ENCODE data around the gene ADAM23.

The ADAM23 gene

GRCh38 chr2:206443735-206444527, 599 bp downstream of the ADAM23 start:
- DNase-seq = peak; percentile 21

DNA sequence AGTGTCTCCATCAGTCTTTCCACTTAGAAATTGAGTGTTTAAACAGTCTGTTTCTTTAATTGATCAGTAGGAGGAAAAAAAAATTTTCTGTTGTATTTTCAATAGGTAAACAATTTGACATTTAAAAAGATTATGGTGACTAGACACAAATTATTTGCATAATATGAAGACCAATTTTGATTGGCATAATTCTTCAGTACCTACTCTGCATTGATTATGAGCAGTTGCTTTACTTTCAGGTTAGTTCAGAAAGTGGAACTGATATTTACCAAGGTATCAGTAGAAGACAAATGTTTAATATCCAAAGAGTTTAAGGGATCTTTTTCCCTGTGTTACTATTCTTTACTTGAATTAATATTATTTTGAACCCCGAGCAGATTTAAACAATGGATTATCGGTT, 2.6 kb downstream of the ADAM23 start:
- no peak for DNase-seq

- no peak for DNase-seq
These were observed 8.9 kb downstream of the ADAM23 start for GRCh38 chr2:206452242-206452641.

DNA sequence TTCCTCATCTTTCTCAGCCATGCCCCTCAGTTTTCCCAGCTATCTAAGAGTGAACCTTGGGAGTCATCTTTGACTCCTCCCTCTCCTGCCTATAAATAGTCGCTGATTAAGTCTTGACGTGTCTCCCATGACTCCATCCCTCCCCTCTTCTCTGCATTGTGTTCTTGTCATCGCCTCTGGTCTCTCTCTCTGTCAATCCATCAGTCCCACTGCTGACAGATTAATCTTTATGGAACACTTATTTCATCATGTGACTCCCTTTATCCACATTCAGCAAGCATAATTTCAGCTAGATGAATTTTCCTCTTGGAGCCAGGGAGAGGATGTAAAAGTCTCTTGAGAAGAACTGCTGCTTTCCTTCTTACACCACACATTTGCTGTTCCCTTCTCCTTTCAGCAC, 9.4 kb downstream of the ADAM23 start:
- DNase-seq = no peak

- no peak for DNase-seq
These were observed 12.9 kb downstream of the ADAM23 start for GRCh38 chr2:206456078-206456754.

- no peak for DNase-seq
These were observed 13.9 kb downstream of the ADAM23 start for GRCh38 chr2:206457188-206457634.

DNA sequence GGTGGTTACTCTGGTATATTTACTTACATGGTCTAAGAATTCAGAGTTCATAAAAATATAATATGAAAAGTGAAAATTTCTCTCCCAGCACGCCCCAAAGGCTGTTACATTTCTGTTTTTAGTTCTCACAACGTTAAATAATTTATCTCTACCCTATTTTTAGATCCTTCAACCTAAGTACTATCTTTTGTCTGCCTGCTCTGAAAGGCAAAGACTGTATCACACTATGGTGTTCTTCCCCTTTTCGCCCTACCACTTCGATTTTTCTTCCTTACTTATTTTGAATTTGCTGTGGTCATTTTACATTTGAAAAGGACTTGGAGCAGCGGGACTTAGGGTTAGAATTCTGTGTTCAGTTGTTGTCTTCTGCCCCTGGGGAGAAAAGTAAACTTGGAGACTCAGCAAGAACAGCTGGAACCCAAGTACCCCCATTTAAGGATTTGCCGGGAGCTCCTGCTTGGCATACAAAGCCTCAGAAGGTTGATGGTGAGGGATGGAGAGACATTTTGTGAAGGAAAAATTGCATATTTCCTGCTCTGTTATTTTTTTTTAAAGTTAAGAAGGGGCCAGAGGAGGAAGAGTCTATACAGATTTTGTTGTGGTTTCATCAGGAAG, 19.0 kb downstream of the ADAM23 start:
- no peak for DNase-seq

DNA sequence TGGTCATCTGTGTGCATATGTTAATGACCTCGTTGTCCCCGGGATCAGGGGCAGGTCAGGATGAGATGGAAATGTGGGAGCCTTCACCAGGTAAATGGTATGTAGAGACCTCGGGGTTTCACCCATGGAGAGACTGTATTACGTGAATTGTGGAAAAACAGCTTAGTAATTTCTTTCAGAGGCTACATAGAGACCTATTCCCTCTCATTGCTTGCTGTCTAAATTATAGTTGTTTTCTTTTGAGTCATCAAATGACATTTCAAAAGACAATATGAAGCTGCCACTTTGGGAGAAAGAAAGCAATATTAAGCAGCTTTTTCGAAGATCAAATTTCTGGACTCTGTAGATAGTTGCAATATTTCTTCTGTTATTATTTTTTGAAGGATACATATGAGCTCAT, 20.4 kb downstream of the ADAM23 start:
- no peak for DNase-seq

- DNase-seq = no peak
These were observed 21.3 kb downstream of the ADAM23 start for GRCh38 chr2:206464597-206464996.

GRCh38 chr2:206471524-206472062, 28.3 kb downstream of the ADAM23 start:
- DNase-seq = no peak

GRCh38 chr2:206472094-206472493, 28.8 kb downstream of the ADAM23 start:
- no peak for DNase-seq

DNA sequence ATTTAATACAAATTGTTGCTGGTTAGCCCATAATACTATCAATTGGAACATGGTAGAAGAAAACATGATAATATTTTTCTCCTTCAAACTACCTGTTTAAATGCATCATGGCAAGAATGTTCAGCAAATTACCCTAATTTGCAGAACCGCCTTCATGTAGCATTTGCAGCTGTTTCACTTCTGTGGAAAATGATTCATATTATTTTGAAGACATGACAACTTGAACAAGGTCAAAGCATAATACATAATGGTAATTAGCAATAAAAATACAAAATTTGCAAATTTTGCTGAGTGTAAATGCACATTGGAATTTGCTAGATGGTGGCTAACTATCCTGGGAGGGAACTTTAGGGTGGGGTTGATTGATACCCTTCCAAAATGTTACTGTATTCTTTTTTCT, 30.8 kb downstream of the ADAM23 start:
- DNase-seq = no peak

DNA sequence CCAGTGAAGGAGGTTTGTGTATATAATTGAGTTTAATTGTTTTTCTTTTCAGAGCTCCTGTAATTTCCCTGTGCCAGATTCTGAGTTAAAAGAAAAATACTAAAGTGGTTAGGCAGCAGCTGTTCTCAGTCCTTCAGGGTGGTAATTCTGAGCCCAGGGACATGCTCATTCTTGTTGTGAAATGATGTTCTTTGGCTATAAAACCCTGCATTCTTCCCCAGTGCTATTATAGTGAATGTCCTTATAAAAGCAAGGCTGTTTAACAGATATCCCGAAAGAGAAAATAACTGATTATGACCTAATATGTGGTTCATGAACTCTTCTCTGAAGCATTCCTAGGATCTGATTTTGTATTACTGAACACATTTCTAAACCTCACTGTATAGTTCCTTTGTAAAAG, 34.0 kb downstream of the ADAM23 start:
- DNase-seq = no peak

DNA sequence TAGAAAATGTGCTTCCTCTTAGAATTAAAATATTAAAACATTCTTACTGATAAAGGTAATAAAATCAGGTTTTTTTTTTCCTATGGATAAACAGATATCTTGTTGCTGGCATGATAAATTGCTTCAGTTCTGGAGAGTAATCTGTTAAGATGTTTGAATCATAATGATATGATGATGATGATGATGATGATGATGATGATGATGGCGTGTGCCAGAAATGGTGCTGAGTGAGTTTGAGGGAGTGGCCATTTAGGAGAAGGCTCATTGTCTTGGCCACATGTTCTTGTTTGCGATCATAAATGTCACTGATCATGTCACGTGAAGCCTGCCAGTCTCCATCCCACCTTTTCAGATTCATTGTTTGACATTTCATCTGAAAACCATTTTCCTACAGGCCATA, 35.0 kb downstream of the ADAM23 start:
- no peak for DNase-seq

DNA sequence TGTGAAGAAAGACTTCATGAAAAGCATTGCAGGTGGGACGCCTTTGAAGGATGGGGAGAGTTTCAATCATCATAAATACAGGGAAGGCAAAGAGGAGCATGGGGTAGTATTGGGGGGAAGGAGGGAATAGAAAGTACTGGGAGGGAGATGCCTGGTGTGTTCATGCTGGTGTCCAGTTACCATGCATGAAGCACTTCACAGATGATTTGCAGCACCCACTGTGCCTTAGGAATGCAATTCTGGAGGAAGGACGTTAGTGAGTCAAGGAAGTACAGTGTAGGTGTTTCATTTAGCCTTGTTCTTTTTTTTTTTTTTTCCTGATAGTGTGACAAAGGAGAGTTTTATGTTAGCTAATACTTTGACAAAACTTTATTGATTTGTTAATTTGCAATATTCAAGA, 36.8 kb downstream of the ADAM23 start:
- DNase-seq = no peak

- DNase-seq = no peak
These were observed 37.3 kb downstream of the ADAM23 start for GRCh38 chr2:206480620-206481019.

GRCh38 chr2:206481056-206481455, 37.7 kb downstream of the ADAM23 start:
- no peak for DNase-seq

DNA sequence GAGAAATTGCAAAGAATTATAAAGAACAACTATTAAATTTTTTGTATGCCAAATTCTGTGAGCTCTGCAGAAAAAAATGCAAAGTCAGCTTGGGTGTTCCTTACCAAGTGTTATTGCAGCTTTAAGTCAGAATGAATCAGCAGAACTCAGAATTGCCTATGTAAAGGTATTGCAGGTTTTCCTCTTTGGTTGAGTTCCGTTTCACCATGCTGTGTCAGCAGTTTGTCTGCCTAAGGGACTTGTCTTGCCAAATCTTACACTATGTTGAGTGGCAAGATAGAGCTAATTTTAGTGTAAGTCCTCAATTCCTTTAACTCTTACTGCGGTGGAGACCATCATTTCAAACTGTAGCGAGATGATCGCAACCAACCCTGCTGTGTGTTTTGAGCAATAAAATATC, 38.8 kb downstream of the ADAM23 start:
- no peak for DNase-seq

- no peak for DNase-seq
These were observed 39.3 kb downstream of the ADAM23 start for GRCh38 chr2:206482633-206483032.

GRCh38 chr2:206488053-206488452, 44.7 kb downstream of the ADAM23 start:
- no peak for DNase-seq

- no peak for DNase-seq
These were observed 45.3 kb downstream of the ADAM23 start for GRCh38 chr2:206488623-206489022.

DNA sequence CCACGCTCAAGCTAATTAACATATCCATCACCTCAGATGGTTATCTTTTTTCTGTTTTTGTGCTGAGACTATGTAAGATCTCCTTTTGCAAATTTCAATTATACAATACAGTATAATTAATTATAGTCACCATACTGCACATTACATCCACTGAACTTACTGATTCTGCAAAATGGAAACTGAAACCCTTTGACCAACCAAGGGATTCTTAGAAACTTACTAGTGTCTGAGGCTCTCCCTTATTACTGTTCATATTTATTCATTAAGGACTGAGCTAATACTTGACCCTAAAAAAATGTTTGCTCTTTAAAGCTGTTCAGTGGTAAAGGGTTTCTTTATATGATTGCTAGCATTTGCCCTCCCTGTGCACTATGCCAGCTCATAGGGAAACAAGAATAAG, 50.7 kb downstream of the ADAM23 start:
- DNase-seq = no peak

DNA sequence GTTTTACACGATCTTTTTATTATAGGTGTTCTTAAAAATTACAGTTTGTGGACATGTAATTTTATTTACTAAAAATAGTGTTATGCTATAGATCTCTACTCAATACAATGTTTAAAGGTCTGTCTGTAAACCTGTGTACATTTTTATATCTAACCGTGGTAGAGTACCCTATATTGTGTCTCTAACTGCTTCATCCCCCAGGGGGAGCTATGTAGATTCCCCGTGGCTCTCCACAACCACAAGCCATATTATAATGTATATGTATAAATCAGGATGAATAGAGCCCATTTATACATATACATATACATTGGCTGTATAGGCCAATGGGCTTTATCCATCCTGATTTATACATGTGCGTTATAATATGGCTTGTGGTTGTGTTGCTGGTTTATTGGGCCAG, 59.4 kb downstream of the ADAM23 start:
- DNase-seq = no peak

DNA sequence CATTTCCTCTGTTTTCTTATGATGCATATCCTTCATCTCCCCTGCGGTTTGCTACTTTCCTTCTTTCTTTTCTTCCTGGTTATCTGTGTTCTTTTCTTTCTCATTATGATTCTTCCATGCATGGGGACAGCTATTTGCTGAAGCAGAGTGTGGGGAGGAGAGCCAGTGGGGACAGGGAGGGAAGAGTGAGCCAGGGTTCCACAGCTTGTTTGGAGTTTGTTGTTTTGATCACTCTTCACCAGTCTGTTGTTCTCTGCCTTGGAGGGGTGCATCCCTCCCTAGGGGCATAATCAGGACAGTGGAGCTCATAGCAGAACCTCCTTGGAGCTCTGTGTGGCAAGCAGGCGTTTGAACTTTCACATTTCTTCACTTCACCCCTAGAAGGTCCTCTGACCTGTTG, 68.0 kb downstream of the ADAM23 start:
- no peak for DNase-seq

All from NCI-H510A (cell line).